HepG2 (cell line): Measurements from ENCODE around the gene VPS29. TPM values are rescaled to one million over a fixed set of nuclear protein-coding genes. Genes with fewer than 3 reads are reported as not detected.

Source experiments
- ATM ChIP-seq: fragments of 450-650 bp; IDR thresholded peaks from 2 replicates; pipeline ENCODE4 v1.7.1; 2017; ENCODE audit warnings: mild to moderate bottlenecking, borderline replicate concordance
- ATRX ChIP-seq: sonication (generic); formaldehyde crosslinking; IDR thresholded peaks from 2 replicates; pipeline ENCODE4 v1.4.0; 2020; ENCODE audit warnings: missing genetic modification reagents, borderline replicate concordance
- BRD4 ChIP-seq: sonication (generic); formaldehyde crosslinking; IDR thresholded peaks from 2 replicates; pipeline ENCODE4 v1.4.0; 2020; ENCODE audit warnings: missing genetic modification reagents
- CC2D1A ChIP-seq: sonication (generic); formaldehyde crosslinking; IDR thresholded peaks from 2 replicates; pipeline ENCODE4 v1.8.1; 2023; ENCODE audit warnings: mild to moderate bottlenecking, missing genetic modification reagents
- CEBPZ ChIP-seq: IDR thresholded peaks from 2 replicates; pipeline ENCODE4 v1.6.1; 2012; ENCODE audit warnings: low read length, improper control_type of control experiment
- ELF3 ChIP-seq: IDR thresholded peaks from 2 replicates; pipeline ENCODE4 v1.6.1; 2016; ENCODE audit warnings: missing genetic modification reagents, missing compliant biosample characterization
- FOXC1 ChIP-seq: sonication (generic); formaldehyde crosslinking; IDR thresholded peaks from 2 replicates; pipeline ENCODE4 v1.8.0; 2022; ENCODE audit warnings: mild to moderate bottlenecking, missing genetic modification reagents, borderline replicate concordance
- HIVEP1 ChIP-seq: sonication (generic); formaldehyde crosslinking; IDR thresholded peaks from 2 replicates; pipeline ENCODE4 v1.4.0; 2020; ENCODE audit warnings: mild to moderate bottlenecking, missing genetic modification reagents
- HNF4G ChIP-seq, 2 experiments: sonication (generic) in 1 of 2; formaldehyde crosslinking in 1 of 2; IDR thresholded peaks; 2 replicates each; pipeline versions ENCODE4 v1.4.0 to v1.6.1; 2011 to 2020; ENCODE audit warnings: borderline replicate concordance in 2 of 2, low read depth in 2 of 2, mild to moderate bottlenecking in 2 of 2, low read length in 1 of 2, missing genetic modification reagents in 1 of 2, moderate library complexity in 1 of 2
- JUNB ChIP-seq: sonication (generic); formaldehyde crosslinking; IDR thresholded peaks from 2 replicates; pipeline ENCODE4 v1.8.0; 2022; ENCODE audit warnings: missing genetic modification reagents, mild to moderate bottlenecking, borderline replicate concordance
- KLF6 ChIP-seq: IDR thresholded peaks from 2 replicates; pipeline ENCODE4 v1.8.0; 2016; ENCODE audit warnings: missing biosample characterization, missing genetic modification reagents
- MXD3 ChIP-seq: IDR thresholded peaks from 2 replicates; pipeline ENCODE4 v1.6.1; 2016; ENCODE audit warnings: mild to moderate bottlenecking, missing biosample characterization, missing genetic modification reagents
- NFE2L1 ChIP-seq: sonication (generic); formaldehyde crosslinking; IDR thresholded peaks from 2 replicates; pipeline ENCODE4 v1.4.0; 2020; ENCODE audit warnings: missing genetic modification reagents, mild to moderate bottlenecking, borderline replicate concordance
- NFYB ChIP-seq: sonication (generic); formaldehyde crosslinking; IDR thresholded peaks from 2 replicates; pipeline ENCODE4 v1.4.0; 2020; ENCODE audit warnings: missing genetic modification reagents
- STAG1 ChIP-seq: sonication (generic); formaldehyde crosslinking; IDR thresholded peaks from 2 replicates; pipeline ENCODE4 v1.4.0; 2020; ENCODE audit warnings: missing genetic modification reagents
- SUZ12 ChIP-seq: fragments of 150-350 bp; IDR thresholded peaks from 2 replicates; pipeline ENCODE4 v1.6.1; 2014; ENCODE audit warnings: low read depth, low read length
- TBP ChIP-seq: sonication (generic); formaldehyde crosslinking; IDR thresholded peaks from 2 replicates; pipeline ENCODE4 v1.5.0; 2020; ENCODE audit warnings: missing genetic modification reagents
- ZBTB1 ChIP-seq: sonication (generic); formaldehyde crosslinking; IDR thresholded peaks from 2 replicates; pipeline ENCODE4 v1.4.0; 2020; ENCODE audit warnings: missing genetic modification reagents, borderline replicate concordance
- ZBTB20 ChIP-seq: sonication (generic); formaldehyde crosslinking; IDR thresholded peaks from 2 replicates; pipeline ENCODE4 v1.8.1; 2023; ENCODE audit warnings: missing genetic modification reagents, low read depth, mild to moderate bottlenecking, borderline replicate concordance
- ZFP41 ChIP-seq: sonication (generic); formaldehyde crosslinking; IDR thresholded peaks from 2 replicates; pipeline ENCODE4 v1.4.0; 2020; ENCODE audit warnings: mild to moderate bottlenecking, missing genetic modification reagents, borderline replicate concordance
- ZNF30 ChIP-seq: sonication (generic); formaldehyde crosslinking; IDR thresholded peaks from 2 replicates; pipeline ENCODE4 v1.5.0; 2020; ENCODE audit warnings: mild to moderate bottlenecking, missing genetic modification reagents
- ZNF678 ChIP-seq: sonication (generic); formaldehyde crosslinking; IDR thresholded peaks from 2 replicates; pipeline ENCODE4 v1.4.0; 2020; ENCODE audit warnings: mild to moderate bottlenecking, missing genetic modification reagents
- ZNF761 ChIP-seq: sonication (generic); formaldehyde crosslinking; conservative IDR thresholded peaks from 2 replicates; pipeline ENCODE4 v1.4.0; 2020; ENCODE audit warnings: mild to moderate bottlenecking, missing genetic modification reagents
- ZNF879 ChIP-seq: sonication (generic); formaldehyde crosslinking; IDR thresholded peaks from 2 replicates; pipeline ENCODE4 v1.8.1; 2023; ENCODE audit warnings: missing genetic modification reagents
- polyA plus RNA-seq, 8 experiments: library from polyadenylated mRNA; depleted of rRNA in 3 of 8; stranded (reverse) in 7 of 8; unstranded in 1 of 8; fragments of >200 nt; fragmentation: Illumina TruSeq in 4 of 8; extraction: Trizol in 4 of 8; gene quantifications; 2 replicates each; pipeline versions ENCODE4 v1.2.1 to v1.2.3, GENCODE V29; 2011 to 2016; ENCODE audit warnings: low read depth in 4 of 8, missing spikeins in 1 of 8, mixed read lengths in 1 of 8; ENCODE audit not compliant: insufficient read depth in 1 of 8
- total RNA-seq, 5 experiments: library from RNA; depleted of rRNA; stranded (reverse); fragments of >200 nt; fragmentation: Illumina TruSeq; extraction: Trizol; gene quantifications; 2 replicates each; pipeline ENCODE4 v1.2.3, GENCODE V29; 2016; ENCODE audit warnings: low read depth in 1 of 5
- TF ChIP-seq, protein P1 (sequence below): sonication (generic); IDR thresholded peaks from 2 replicates; pipeline ENCODE4 v1.6.1; 2016; ENCODE audit warnings: low read depth, borderline replicate concordance

Gene VPS29
- total and polyA plus RNA-seq, 2 of the 13 experiments (the other 11 are each of a cell fraction or from before 2014, with no cell fraction given): 107 to 114 TPM

DNA sequence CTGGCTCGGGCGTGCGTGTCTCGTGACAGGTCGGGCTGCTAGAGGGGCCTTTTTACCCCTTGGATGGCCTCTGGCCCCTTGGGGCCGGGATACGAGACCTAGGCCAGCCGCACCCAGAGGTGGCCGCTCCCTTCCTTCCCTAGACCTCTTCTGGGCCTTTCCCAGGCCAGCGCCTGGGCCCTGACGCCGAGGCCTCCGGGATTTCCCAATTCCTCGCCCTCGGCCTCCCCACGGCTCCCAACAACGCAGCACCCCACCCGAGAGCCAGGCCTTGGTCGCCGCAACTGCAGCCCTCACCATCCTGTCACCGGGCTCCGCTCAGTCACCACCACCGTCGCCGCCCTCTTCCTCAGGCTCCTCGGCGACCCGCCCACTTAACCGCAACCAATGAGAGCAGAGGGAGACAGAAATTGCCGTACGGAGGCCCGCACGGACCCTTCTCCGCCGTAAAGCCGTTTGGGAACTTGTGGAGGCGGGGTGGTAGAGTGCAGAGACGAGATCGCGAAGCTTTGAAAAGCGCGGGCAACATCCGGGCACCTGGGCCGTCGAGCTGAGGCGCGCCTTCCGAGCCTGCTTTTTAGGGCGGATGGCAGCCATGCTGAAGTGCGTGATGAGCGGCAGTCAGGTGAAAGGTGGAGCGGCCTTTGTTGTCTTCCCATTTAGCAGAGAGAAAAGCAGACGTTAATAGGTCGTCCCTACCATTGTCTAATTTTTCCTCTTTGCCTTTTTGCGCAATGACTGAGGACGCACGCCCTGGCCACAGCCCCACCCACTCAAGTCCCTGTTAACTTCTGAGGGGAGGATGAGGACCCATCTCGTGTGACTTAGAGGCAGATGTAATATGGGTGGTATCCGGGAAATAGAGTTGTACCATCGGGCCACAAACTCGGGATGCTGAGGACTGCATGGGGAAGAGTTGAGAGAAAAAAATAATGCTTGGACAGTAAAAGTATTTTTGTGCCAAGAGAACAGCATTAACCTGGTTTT lies at the start of gene VPS29, which contains the start of gene RAD9B (continued):
- TF ChIP-seq, protein P1, sequence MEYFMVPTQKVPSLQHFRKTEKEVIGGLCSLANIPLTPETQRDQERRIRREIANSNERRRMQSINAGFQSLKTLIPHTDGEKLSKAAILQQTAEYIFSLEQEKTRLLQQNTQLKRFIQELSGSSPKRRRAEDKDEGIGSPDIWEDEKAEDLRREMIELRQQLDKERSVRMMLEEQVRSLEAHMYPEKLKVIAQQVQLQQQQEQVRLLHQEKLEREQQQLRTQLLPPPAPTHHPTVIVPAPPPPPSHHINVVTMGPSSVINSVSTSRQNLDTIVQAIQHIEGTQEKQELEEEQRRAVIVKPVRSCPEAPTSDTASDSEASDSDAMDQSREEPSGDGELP: no peak
- TF ChIP-seq ZNF30: peak; percentile 85; the same call in 1 of the 2 replicates
- no peak for TF ChIP-seq ATRX (CRISPR knock-in tag)
- peak; percentile 86; the same call in 1 of the 2 replicates for TF ChIP-seq ZFP41
- no peak for TF ChIP-seq TBP (CRISPR knock-in tag)
- peak; percentile 93; the same call in 1 of the 2 replicates for TF ChIP-seq MXD3 (CRISPR knock-in tag)
- TF ChIP-seq ZNF879 (CRISPR knock-in tag): peak; percentile 78; the same call in 1 of the 2 replicates
- TF ChIP-seq ZBTB1 (CRISPR knock-in tag): no peak
- peak; percentile 94 for TF ChIP-seq NFYB (CRISPR knock-in tag)
- peak; percentile 58; the same call in 1 of the 2 replicates for TF ChIP-seq ELF3 (CRISPR knock-in tag)
- TF ChIP-seq CEBPZ: no peak
- peak; percentile 89; the same call in 1 of the 2 replicates for TF ChIP-seq ZNF678 (CRISPR knock-in tag)
- peak; percentile 98 for TF ChIP-seq CC2D1A (CRISPR knock-in tag)
- no peak; the same call in 1 of the 2 replicates for TF ChIP-seq STAG1 (CRISPR knock-in tag)
- 0 out of 2 replicates have a peak, but pooled peaks have one; percentile 57 for TF ChIP-seq NFE2L1 (CRISPR knock-in tag)
- peak; percentile 92 for TF ChIP-seq ZNF761 (CRISPR knock-in tag)
- TF ChIP-seq KLF6 (CRISPR knock-in tag): no peak; the same call in 1 of the 2 replicates
- no peak for TF ChIP-seq ATM
- peak; percentile 91 for TF ChIP-seq HIVEP1 (CRISPR knock-in tag)
- peak; percentile 86 for TF ChIP-seq BRD4
- peak; percentile 92 for TF ChIP-seq FOXC1 (CRISPR knock-in tag)
- no peak for TF ChIP-seq SUZ12
- TF ChIP-seq HNF4G (IDR thresholded peaks at IDR 0.05; ENCODE audit: borderline replicate concordance, low read depth, low read length): peak; percentile 28; the same call in 1 of the 2 replicates
- no peak; the same call in 1 of the 2 replicates for TF ChIP-seq HNF4G (CRISPR knock-in tag; IDR thresholded peaks at IDR 0.05; ENCODE audit: borderline replicate concordance, low read depth)
- peak; percentile 68; the same call in 1 of the 2 replicates for TF ChIP-seq ZBTB20
- TF ChIP-seq JUNB (CRISPR knock-in tag): peak; percentile 88
